ENCODE data around the gene ADGRL3.

GRCh38 chr4:61648264-61648663 is 448.1 kb downstream of the ADGRL3 start:
- TF ChIP-seq CTCF (IDR thresholded peaks at IDR 0.05) (no peak), POLR2A (IDR thresholded peaks at IDR 0.05) (no peak)

All from thyroid gland (tissue), 4 donors.